K562 (cell line): ENCODE data around the gene VEGFC. TPM values are rescaled to one million over a fixed set of nuclear protein-coding genes. Genes with fewer than 3 reads are reported as not detected.

ENCODE experiments used
- ATAC-seq: fragments of 200-7000 bp; cut with Tn5 transposase; 3 replicates; pipeline ENCODE4 v1.9.1; 2020; ENCODE audit warnings: moderate library complexity
- BruUV-seq: library from RNA; stranded (reverse); fragments of 400-500 nt; replicated peaks from 2 replicates; lab custom pipeline; 2021; lab: Mats Ljungman, UMichigan
- CTCF ChIA-PET: fragments of 300-600 bp; formaldehyde crosslinking; extraction: SDS; loops from one replicate; lab custom pipeline; 2021; ENCODE audit warnings: low intra/inter-chr PET ratio; lab: Yijun Ruan, JAX
- POLR2A ChIA-PET: fragments of 300-600, 350-650 bp; sonication (Branson Sonifier 250); formaldehyde crosslinking; extraction: SDS; loops from one replicate; lab custom pipeline; 2021; ENCODE audit warnings: antibody characterized with exemption, inconsistent platforms; lab: Yijun Ruan, JAX
- DNase-seq, 4 experiments: peaks; one replicate each; pipeline versions ENCODE4 v3.0.0 to v3.0.0-alpha.2; 2011 to 2018; ENCODE audit warnings: low spot score in 3 of 4, mixed read lengths in 3 of 4; ENCODE audit errors: extremely low read depth in 1 of 4
- FAIRE-seq: peaks from 2 replicates; lab custom pipeline; 2011; peaks lifted over from hg19 to GRCh38; lab: Jason Lieb, UNC
- H2AFZ ChIP-seq: 2 replicates; pipeline ENCODE4 v1.6.0; 2011; ENCODE audit warnings: low read depth, low read length, control low read depth, inconsistent platforms
- H3K27ac ChIP-seq: fragments of 200-600 bp; 3 replicates; pipeline ENCODE4 v1.8.0; 2011; ENCODE audit warnings: low read depth, mild to moderate bottlenecking, control low read depth, inconsistent platforms, low read length, moderate library complexity, mixed read lengths; ENCODE audit errors: extremely low read depth
- H3K27me3 ChIP-seq, 2 experiments: fragments of 300-600 bp in 1 of 2; 2 replicates in 1 of 2; 3 replicates in 1 of 2; pipeline versions ENCODE4 v1.6.0 to v1.8.0; 2011; ENCODE audit warnings: inconsistent platforms in 2 of 2, low read length in 2 of 2, mild to moderate bottlenecking in 1 of 2, mixed read lengths in 1 of 2, moderate library complexity in 1 of 2; ENCODE audit not compliant: control insufficient read depth in 2 of 2, insufficient read depth in 2 of 2
- H3K36me3 ChIP-seq: fragments of 300-600 bp; 3 replicates; pipeline ENCODE4 v1.8.0; 2011; ENCODE audit warnings: mild to moderate bottlenecking, low read length, inconsistent platforms; ENCODE audit not compliant: control insufficient read depth, insufficient read depth
- H3K4me1 ChIP-seq, 2 experiments: fragments of 200-600 bp in 1 of 2; replicated peaks in 1 of 2; 2 replicates in 1 of 2; 3 replicates in 1 of 2; pipeline versions ENCODE4 v1.5.1 to v1.8.0; 2011; ENCODE audit warnings: inconsistent platforms in 2 of 2, low read length in 2 of 2, mild to moderate bottlenecking in 1 of 2, mixed read lengths in 1 of 2, moderate library complexity in 1 of 2; ENCODE audit not compliant: control insufficient read depth in 2 of 2, insufficient read depth in 2 of 2
- H3K4me2 ChIP-seq: 2 replicates; pipeline ENCODE4 v1.6.1; 2011; ENCODE audit warnings: low read length, control low read depth, inconsistent platforms, mixed read lengths; ENCODE audit not compliant: insufficient read depth
- H3K4me3 ChIP-seq: fragments of 200-600 bp; sonication (generic), shearing (Covaris generic); 2 replicates; pipeline ENCODE4 v1.5.1; 2016; ENCODE audit warnings: control low read depth, inconsistent platforms
- H3K79me2 ChIP-seq: fragments of 200-600 bp; 3 replicates; pipeline ENCODE4 v1.8.0; 2011; ENCODE audit warnings: low read length, inconsistent platforms; ENCODE audit not compliant: control insufficient read depth, insufficient read depth
- H3K9ac ChIP-seq, 2 experiments: 2 replicates each; pipeline versions ENCODE4 v1.6.0 to v1.6.1; 2011; ENCODE audit warnings: low read depth in 2 of 2, low read length in 2 of 2, control low read depth in 1 of 2, inconsistent platforms in 1 of 2, mild to moderate bottlenecking in 1 of 2, mixed read lengths in 1 of 2; ENCODE audit not compliant: insufficient read depth in 1 of 2
- H3K9me1 ChIP-seq: one replicate; pipeline ENCODE4 v1.6.0; 2011; ENCODE audit warnings: inconsistent platforms, mild to moderate bottlenecking, low read length, moderate library complexity; ENCODE audit not compliant: control insufficient read depth, insufficient read depth
- H3K9me3 ChIP-seq: replicated peaks from 2 replicates; pipeline ENCODE4 v1.5.1; 2011; ENCODE audit warnings: low read depth, low read length, inconsistent platforms; ENCODE audit not compliant: control insufficient read depth, insufficient read depth
- H4K20me1 ChIP-seq: replicated peaks from 2 replicates; pipeline ENCODE4 v1.6.1; 2011; ENCODE audit warnings: low read length, inconsistent platforms, mixed read lengths; ENCODE audit not compliant: control insufficient read depth, insufficient read depth
- ARID3B ChIP-seq: fragments of 250-450 bp; sonication (Bioruptor Pico); IDR thresholded peaks from 2 replicates; pipeline ENCODE4 v1.4.0; 2020; ENCODE audit warnings: borderline replicate concordance
- BMI1 ChIP-seq: fragments of 150-350 bp; IDR thresholded peaks from 2 replicates; pipeline ENCODE4 v1.6.1; 2014; ENCODE audit warnings: low read length
- CUX1 ChIP-seq: fragments of 200-800 bp; sonication (Bioruptor generic); IDR thresholded peaks from 2 replicates; pipeline ENCODE4 v1.6.1; 2016; ENCODE audit warnings: missing genetic modification characterization, missing compliant biosample characterization
- RERE ChIP-seq: sonication (generic); formaldehyde crosslinking; IDR thresholded peaks from 2 replicates; pipeline ENCODE4 v1.8.0; 2023; ENCODE audit warnings: missing genetic modification reagents, mild to moderate bottlenecking, borderline replicate concordance
- SAFB2 ChIP-seq: fragments of 200-400 bp; formaldehyde crosslinking; IDR thresholded peaks from 2 replicates; pipeline ENCODE4 v1.6.1; 2018; ENCODE audit warnings: borderline replicate concordance, low read length, low read depth, moderate library complexity; ENCODE audit not compliant: severe bottlenecking
- SRF ChIP-seq, 2 experiments: fragments of 250-450, 450-650 bp in 1 of 2; sonication (Bioruptor Pico) in 1 of 2; sonication (generic) in 1 of 2; formaldehyde crosslinking; IDR thresholded peaks; 2 replicates each; pipeline versions ENCODE4 v1.5.0 to v1.5.1; 2020 to 2022; ENCODE audit warnings: mild to moderate bottlenecking in 1 of 2, missing genetic modification reagents in 1 of 2
- STAT5A ChIP-seq: IDR thresholded peaks from 2 replicates; pipeline ENCODE4 v1.6.1; 2012; ENCODE audit warnings: low read length, inconsistent platforms, borderline replicate concordance
- USF2 ChIP-seq: sonication (generic); formaldehyde crosslinking; IDR thresholded peaks from 2 replicates; pipeline ENCODE4 v1.5.0; 2020; ENCODE audit warnings: missing genetic modification reagents
- WGBS: fragments of 100-300 bp; shearing (Covaris generic); methylation state at CpG from one replicate; pipeline ENCODE4 v1.1.6; 2016; ENCODE audit warnings: low coverage, mixed read lengths; ENCODE audit not compliant: insufficient coverage; ENCODE audit errors: missing lambda C conversion rate; 5-methylcytosine and 5-hydroxymethylcytosine counted together
- in situ Hi-C: fragments of 300-500 bp; cut with MboI; formaldehyde crosslinking; loops from 4 replicates; pipeline ENCODE4 v1.15.0; 2018; ENCODE audit warnings: inconsistent platforms, mixed read lengths
- intact Hi-C: fragments of 100-400 bp; cut with micrococcal nuclease; formaldehyde crosslinking; loops from 2 replicates; pipeline ENCODE4 v1.14.2; 2022
- polyA plus RNA-seq, 8 experiments: library from polyadenylated mRNA; depleted of rRNA in 4 of 8; stranded (reverse) in 5 of 8; unstranded in 3 of 8; fragments of >200 nt; fragmentation: Nextera tagmentation in 2 of 8; fragmentation: Illumina TruSeq in 1 of 8; extraction: Ambion mirVana in 2 of 8; extraction: Trizol in 1 of 8; gene quantifications; 2 replicates each; pipeline versions ENCODE4 v1.2.1 to v1.2.3, GENCODE V29; 2011 to 2014; ENCODE audit warnings: inconsistent platforms in 1 of 8, missing spikeins in 1 of 8
- total RNA-seq, 7 experiments: library from RNA; depleted of rRNA in 6 of 7; stranded (reverse); fragments of >200 nt in 6 of 7; fragmentation: Illumina TruSeq in 2 of 7; extraction: Trizol in 2 of 7; gene quantifications; 2 replicates each; pipeline versions ENCODE4 v1.2.1 to v1.2.3, GENCODE V29; 2011 to 2021; ENCODE audit warnings: low replicate concordance in 1 of 7

Gene VEGFC
- total and polyA plus RNA-seq, 9 of the 15 experiments (the other 6 are each of a cell fraction or from before 2014, with no cell fraction given): not detected

- Histone ChIP-seq H3K36me3 (no peaks in the 10 kb centered on the region), H3K9ac (no peak overlapping the region), H3K4me1 (no peaks in the 10 kb centered on the region), H2AFZ (no peak overlapping the region), H3K4me2 (no peak overlapping the region), H3K79me2 (no peaks in the 10 kb centered on the region), H3K9me3 (no peaks in the 10 kb centered on the region), H4K20me1 (no peaks in the 10 kb centered on the region), H3K9me1 (no peaks in the 10 kb centered on the region), H3K27ac (no peak overlapping the region), H3K4me3 (no peak overlapping the region), H3K27me3 (no peaks in the 10 kb centered on the region)
- ATAC-seq (no peak), DNase-seq (no peak), FAIRE-seq (no peak)
- intact Hi-C loops (no loop called here), in situ Hi-C loops (no loop called here)
- 0% methylated on average over 4 of the region's 4 CpGs for WGBS
- POLR2A ChIA-PET: no interaction called here
- CTCF ChIA-PET: no interaction called here
- no TSS peak for BruUV-seq
- TF ChIP-seq USF2 (no peak), SRF (CRISPR knock-in tag; IDR thresholded peaks at IDR 0.05) (no peak), BMI1 (no peak), CUX1 (CRISPR knock-in tag) (no peak), ARID3B (CRISPR knock-in tag) (no peak), SAFB2 (no peak), STAT5A (no peak), RERE (CRISPR knock-in tag) (no peak)
Observed at GRCh38 chr4:176778491-176778890, 14.2 kb downstream of the VEGFC start.
